ENCODE results near the gene SGTA. TPM values are rescaled to one million over a fixed set of nuclear protein-coding genes. Genes with fewer than 3 reads are reported as not detected.

SGTA gene
- total and polyA plus RNA-seq, 2 of the 8 experiments (the other 6 are each of a cell fraction or from before 2014, with no cell fraction given): 86.8 to 130 TPM

DNA sequence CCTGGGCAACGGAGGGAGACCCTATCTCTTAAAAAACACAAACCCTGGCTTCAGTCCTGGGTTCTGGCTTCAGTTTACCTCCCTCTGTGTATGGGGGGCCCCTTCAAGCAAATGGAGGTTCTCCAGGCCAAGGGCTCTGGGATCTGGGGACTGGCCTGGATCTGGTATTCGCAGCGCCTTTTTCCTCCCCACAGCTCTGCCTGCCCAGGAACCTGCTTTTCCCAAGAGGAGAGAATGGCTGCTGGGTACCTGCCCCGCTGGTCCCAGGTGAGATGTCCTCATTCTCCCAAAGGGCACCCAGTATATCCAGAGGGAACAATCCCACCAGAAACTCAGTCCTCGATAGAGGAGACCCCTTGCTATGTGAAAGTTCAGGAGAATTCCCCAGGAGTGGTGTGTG, 39.8 kb upstream of the SGTA start:
- H3K4ac ChIP-seq (replicated peaks; ENCODE audit: insufficient read length, low read depth, low read length): no peak overlapping the region
- no peak overlapping the region for H4K5ac ChIP-seq (ENCODE audit: insufficient read length, low read depth, low read length)
- POLR2A ChIA-PET (ENCODE audit: partially characterized antibody): interaction anchor here (1.3 kb wide), 1 partner anchor 10 kb away, joined by 3 read pairs; no protein-coding TSS in a partner anchor
- TF ChIP-seq EP300 (IDR thresholded peaks at IDR 0.05; ENCODE audit: borderline replicate concordance in 1 of 2, low read depth in 2 of 2, low read length in 2 of 2) (no peak), BACH1 (IDR thresholded peaks at IDR 0.05; ENCODE audit: low read length) (no peak), CTBP2 (IDR thresholded peaks at IDR 0.05; ENCODE audit: borderline replicate concordance, insufficient read depth, insufficient read length, low read length) (no peak), SP4 (IDR thresholded peaks at IDR 0.05; ENCODE audit: low read length) (no peak), MAFK (IDR thresholded peaks at IDR 0.05; ENCODE audit: low read depth, low read length) (no peak), ZNF274 (IDR thresholded peaks at IDR 0.05; ENCODE audit: borderline replicate concordance, extremely low read depth, low read length) (no peak), KDM4A (IDR thresholded peaks at IDR 0.05; ENCODE audit: low read depth, low read length, severe bottlenecking) (no peak)
- TF ChIP-seq, protein P1, sequence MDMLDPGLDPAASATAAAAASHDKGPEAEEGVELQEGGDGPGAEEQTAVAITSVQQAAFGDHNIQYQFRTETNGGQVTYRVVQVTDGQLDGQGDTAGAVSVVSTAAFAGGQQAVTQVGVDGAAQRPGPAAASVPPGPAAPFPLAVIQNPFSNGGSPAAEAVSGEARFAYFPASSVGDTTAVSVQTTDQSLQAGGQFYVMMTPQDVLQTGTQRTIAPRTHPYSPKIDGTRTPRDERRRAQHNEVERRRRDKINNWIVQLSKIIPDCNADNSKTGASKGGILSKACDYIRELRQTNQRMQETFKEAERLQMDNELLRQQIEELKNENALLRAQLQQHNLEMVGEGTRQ (IDR thresholded peaks at IDR 0.05; ENCODE audit: low read length): no peak
- TF ChIP-seq, protein P2, sequence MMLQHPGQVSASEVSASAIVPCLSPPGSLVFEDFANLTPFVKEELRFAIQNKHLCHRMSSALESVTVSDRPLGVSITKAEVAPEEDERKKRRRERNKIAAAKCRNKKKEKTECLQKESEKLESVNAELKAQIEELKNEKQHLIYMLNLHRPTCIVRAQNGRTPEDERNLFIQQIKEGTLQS (IDR thresholded peaks at IDR 0.05; ENCODE audit: insufficient read depth, low read depth, low read length): no peak
- TF ChIP-seq, protein P3, sequence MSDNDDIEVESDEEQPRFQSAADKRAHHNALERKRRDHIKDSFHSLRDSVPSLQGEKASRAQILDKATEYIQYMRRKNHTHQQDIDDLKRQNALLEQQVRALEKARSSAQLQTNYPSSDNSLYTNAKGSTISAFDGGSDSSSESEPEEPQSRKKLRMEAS (IDR thresholded peaks at IDR 0.05): no peak

More for the DNA sequence above, 39.8 kb upstream of the SGTA start:
- Histone ChIP-seq H4K8ac (ENCODE audit: extremely low read depth, insufficient read depth, low read length) (no peak overlapping the region; the same call in 1 of the 2 replicates), H3K56ac (replicated peaks; ENCODE audit: insufficient read length, low read depth, low read length) (no peak overlapping the region), H3K36me3 (ENCODE audit: control insufficient read depth in 2 of 4, insufficient read depth in 4 of 4, low read length in 3 of 4) (peaks cover 0 to 11% (median 1%) of the 10 kb centered on the region in 4 experiments; a peak in 3 of 8 replicates), H3K4me2 (ENCODE audit: insufficient read depth in 1 of 2, low read depth in 2 of 2, low read length in 2 of 2) (no peak overlapping the region), H4K20me1 (replicated peaks in 1 of 2; ENCODE audit: control insufficient read depth in 1 of 2, insufficient read depth in 2 of 2, low read length in 2 of 2) (no peaks in the 10 kb centered on the region), H4K91ac (replicated peaks; ENCODE audit: insufficient read length, low read length) (no peak overlapping the region), H3K4me3 (ENCODE audit: extremely low read depth in 1 of 4, insufficient read depth in 2 of 4, low read depth in 3 of 4, low read length in 4 of 4) (no peak overlapping the region), H3K9ac (replicated peaks in 1 of 4; ENCODE audit: extremely low read depth in 1 of 4, low read depth in 3 of 4, low read length in 3 of 4) (no peak overlapping the region), H3K23ac (ENCODE audit: insufficient read length) (no peak overlapping the region), H3K4me1 (replicated peaks in 1 of 4; ENCODE audit: control insufficient read depth in 3 of 4, insufficient read depth in 4 of 4, low read length in 3 of 4) (no peaks in the 10 kb centered on the region), H3K27me3 (replicated peaks in 1 of 4; ENCODE audit: control insufficient read depth in 3 of 4, extremely low read depth in 1 of 4, insufficient read depth in 3 of 4, low read length in 3 of 4) (no peaks in the 10 kb centered on the region), H2BK15ac (ENCODE audit: low read length) (no peak overlapping the region), H3K9me3 (ENCODE audit: insufficient read depth in 2 of 2, low read depth in 1 of 2, low read length in 1 of 2) (peaks cover 7 to 8% of the 10 kb centered on the region in 2 experiments; a peak in 3 of 4 replicates), H2BK12ac (ENCODE audit: low read depth, low read length) (no peak overlapping the region), H2AFZ (ENCODE audit: low read length) (no peak overlapping the region), H3K14ac (ENCODE audit: insufficient read length) (no peak overlapping the region), H2BK5ac (ENCODE audit: low read depth, low read length) (no peak overlapping the region), H3K79me1 (ENCODE audit: low read depth, low read length) (no peaks in the 10 kb centered on the region), H3K23me2 (ENCODE audit: low read depth, low read length) (peaks cover 4% of the 10 kb centered on the region; the same call in 1 of the 2 replicates), H2AK5ac (ENCODE audit: low read depth, low read length) (no peak overlapping the region), H3K27ac (ENCODE audit: low read depth, low read length) (no peak overlapping the region), H2BK20ac (ENCODE audit: low read length) (no peak overlapping the region), H3K18ac (ENCODE audit: extremely low read depth, low read length) (no peak overlapping the region), H2BK120ac (replicated peaks; ENCODE audit: low read depth, low read length) (no peak overlapping the region), H3K79me2 (ENCODE audit: control insufficient read depth in 1 of 2, insufficient read depth in 2 of 2, low read length in 2 of 2) (no peaks in the 10 kb centered on the region)
- DNase-seq (ENCODE audit: low read depth in 1 of 2, low spot score in 2 of 2) (no peak), FAIRE-seq (no peak)
- 82% methylated on average over 5 of the region's 5 CpGs; no CpG with 5 or more reads in 1 of the 2 experiments for WGBS, 2 experiments (ENCODE audit: extremely low coverage in 1 of 2, insufficient coverage in 1 of 2, insufficient read length in 1 of 2, insufficient replicate concordance in 2 of 2, low coverage in 1 of 2, low lambda C conversion rate in 2 of 2, missing lambda C conversion rate in 1 of 2)
- CTCF ChIA-PET (ENCODE audit: partially characterized antibody): interaction anchor here (0.9 to 1.0 kb wide), 2 partner anchors 9 to 49 kb away, joined by 3 read pairs; no protein-coding TSS in a partner anchor

All from H1 (cell line).